Muscle of back (tissue), 11 donors: ENCODE measurements around the gene MAPK12. TPM values are rescaled to one million over a fixed set of nuclear protein-coding genes. Genes with fewer than 3 reads are reported as not detected.
A peak's percentile ranks its signal among the peaks of the same experiment; 100 is the strongest.

Experiments used
- DNase-seq, 3 donors: peaks; one replicate each; pipeline versions ENCODE4 v3.0.0 to v3.0.0-alpha.2; 2013
- polyA plus RNA-seq, 10 donors: library from polyadenylated mRNA; unstranded; fragments of 120-200 nt; gene quantifications; one replicate each; pipeline ENCODE4 v1.2.1, GENCODE V29; 2013; ENCODE audit not compliant: insufficient read length in 10 of 10

The MAPK12 gene
- polyA plus RNA-seq, 10 donors, result 8.6 to 38.0 (median 22.5) TPM

GRCh38 chr22:50269970-50270665, 8.6 kb upstream of the MAPK12 start, which contains the start of gene MAPK11:
MAPK11 (minus strand) TSS chr22:50270380; CDS start chr22:50270292, 88 bp downstream.
- DNase-seq, result peak in 1 of 3 donors; percentile 68

- peak in 1 of 3 donors; percentile 41 for DNase-seq
Observed at GRCh38 chr22:50269573-50269969, 8.1 kb upstream of the MAPK12 start.

GRCh38 chr22:50268655-50269113, 7.2 kb upstream of the MAPK12 start:
- peak in 1 of 3 donors; percentile 52 for DNase-seq

- peak in 1 of 3 donors; percentile 67 for DNase-seq
Observed at GRCh38 chr22:50267591-50268390, 6.3 kb upstream of the MAPK12 start.

- DNase-seq, result no peak
Observed at GRCh38 chr22:50266994-50267393, 5.5 kb upstream of the MAPK12 start.

- no peak for DNase-seq
Observed at GRCh38 chr22:50264946-50265669, 3.6 kb upstream of the MAPK12 start.

- DNase-seq, result no peak
Observed at GRCh38 chr22:50264104-50264745, 2.7 kb upstream of the MAPK12 start.

- DNase-seq, result no peak
Observed at GRCh38 chr22:50262973-50263617, 1.6 kb upstream of the MAPK12 start.

- no peak for DNase-seq
Observed at GRCh38 chr22:50262460-50262911, 1.0 kb upstream of the MAPK12 start.

GRCh38 chr22:50260801-50261614, 475 bp downstream of the MAPK12 start:
- peak in 2 of 3 donors; percentile 63 to 80 for DNase-seq

- no peak for DNase-seq
Observed at GRCh38 chr22:50260434-50260800, 1.1 kb downstream of the MAPK12 start.

GRCh38 chr22:50259302-50259701, 2.2 kb downstream of the MAPK12 start:
- no peak for DNase-seq

GRCh38 chr22:50258361-50259292, 2.9 kb downstream of the MAPK12 start:
- no peak for DNase-seq

- no peak for DNase-seq
Observed at GRCh38 chr22:50257451-50258360, 3.8 kb downstream of the MAPK12 start.

- no peak for DNase-seq
Observed at GRCh38 chr22:50257041-50257440, 4.4 kb downstream of the MAPK12 start.

- DNase-seq, result no peak
Observed at GRCh38 chr22:50256258-50256862, 5.1 kb downstream of the MAPK12 start.

GRCh38 chr22:50255607-50256006, 5.9 kb downstream of the MAPK12 start:
- DNase-seq, result no peak
